ENCODE measurements around the gene CYTH3. TPM values are rescaled to one million over a fixed set of nuclear protein-coding genes. Genes with fewer than 3 reads are reported as not detected.
"Not testable (repeated sequence)": the region's sequence is repeated elsewhere in the genome, so short reads cannot be mapped to it uniquely, and the experiment has no call there.

The CYTH3 gene
- total RNA-seq, 2 experiments from 2014 or later: 1.6 to 2.0 TPM

DNA sequence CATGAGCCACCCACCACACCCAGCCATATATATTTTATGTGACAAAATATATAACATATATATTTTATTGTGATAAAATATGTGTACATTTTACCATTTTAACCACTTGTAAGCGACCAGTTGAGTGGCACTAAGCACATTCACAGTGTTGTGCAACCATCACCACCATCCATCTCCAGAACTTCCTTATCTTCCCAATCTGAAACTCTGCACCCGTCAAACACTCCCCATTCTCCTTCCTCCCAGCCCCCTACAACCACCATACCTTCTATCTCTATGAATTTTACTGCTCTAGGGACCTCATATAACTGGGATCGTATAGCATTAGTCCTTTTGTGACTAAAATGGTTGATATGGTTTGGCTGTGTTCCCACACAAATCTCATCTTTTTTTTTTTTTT, 20.8 kb upstream of the CYTH3 start:
- peaks cover 1% of the 10 kb centered on the region for H3K27me3 Mint-ChIP-seq
- intact Hi-C loops (cut with micrococcal nuclease): no loop called here
- peaks cover 4% of the 10 kb centered on the region for H3K4me1 Mint-ChIP-seq (ENCODE audit: low read depth)
- POLR2A ChIA-PET: no interaction called here
- H3K4me3 Mint-ChIP-seq: no peak overlapping the region
- CTCF ChIA-PET: no interaction called here
- H3K36me3 Mint-ChIP-seq: no peaks in the 10 kb centered on the region
- H3K27ac Mint-ChIP-seq: no peak overlapping the region
- no peak for DNase-seq
- no peaks in the 10 kb centered on the region for H3K9me3 Mint-ChIP-seq

DNA sequence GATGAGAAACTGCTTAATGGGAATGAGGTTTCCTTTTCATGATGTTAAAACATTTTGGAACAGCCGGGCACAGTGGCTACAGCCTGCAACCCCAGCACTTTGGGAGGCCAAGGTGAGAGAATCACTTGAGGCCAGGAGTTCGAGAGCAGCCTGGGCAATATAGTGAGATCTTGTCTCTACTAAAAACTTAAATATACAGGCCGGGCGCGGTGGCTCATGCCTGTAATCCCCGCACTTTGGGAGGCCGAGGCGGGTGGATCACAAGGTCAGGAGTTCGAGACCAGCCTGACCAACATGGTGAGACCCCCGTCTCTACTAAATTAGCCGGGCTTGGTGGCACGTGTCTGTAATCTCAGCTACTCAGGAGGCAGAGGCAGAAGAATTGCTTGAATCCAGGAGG, 19.5 kb upstream of the CYTH3 start:
- H3K9me3 Mint-ChIP-seq; POLR2A ChIA-PET; DNase-seq; H3K36me3 Mint-ChIP-seq; H3K27me3 Mint-ChIP-seq; H3K4me1 Mint-ChIP-seq (ENCODE audit: low read depth); H3K4me3 Mint-ChIP-seq; intact Hi-C loops (cut with micrococcal nuclease); H3K27ac Mint-ChIP-seq: not testable (repeated sequence)
- CTCF ChIA-PET: interaction anchor here (0.5 kb wide), 1 partner anchor 11 kb away, joined by 6 read pairs; no protein-coding TSS in a partner anchor

DNA sequence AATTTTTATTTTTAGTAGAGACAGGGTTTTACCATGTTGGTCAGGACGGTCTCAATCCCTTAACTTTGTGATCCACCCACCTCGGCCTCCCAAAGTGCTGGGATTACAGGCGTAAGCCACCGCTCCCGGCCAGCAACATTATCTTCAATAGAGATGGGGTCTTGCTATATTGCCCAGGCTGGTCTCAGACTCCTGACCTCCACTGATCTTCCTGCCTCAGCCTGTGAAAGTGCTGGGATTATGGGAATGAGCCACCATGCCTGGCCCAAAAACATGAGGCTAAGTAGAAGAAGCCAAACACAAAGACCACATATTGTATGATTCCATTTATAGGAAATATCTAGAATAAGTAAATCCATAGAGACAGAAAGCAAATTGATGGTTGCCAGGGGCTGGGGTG, 19.1 kb upstream of the CYTH3 start:
- Mint-ChIP-seq H3K27ac (no peak overlapping the region), H3K36me3 (no peaks in the 10 kb centered on the region), H3K9me3 (no peaks in the 10 kb centered on the region), H3K4me3 (no peak overlapping the region), H3K4me1 (ENCODE audit: low read depth) (peaks cover 4% of the 10 kb centered on the region), H3K27me3 (peaks cover 1% of the 10 kb centered on the region)
- intact Hi-C loops (cut with micrococcal nuclease): no loop called here
- POLR2A ChIA-PET: no interaction called here
- no peak for DNase-seq
- CTCF ChIA-PET: interaction anchor here (0.5 kb wide), 1 partner anchor 10 kb away, joined by 6 read pairs; no protein-coding TSS in a partner anchor

DNA sequence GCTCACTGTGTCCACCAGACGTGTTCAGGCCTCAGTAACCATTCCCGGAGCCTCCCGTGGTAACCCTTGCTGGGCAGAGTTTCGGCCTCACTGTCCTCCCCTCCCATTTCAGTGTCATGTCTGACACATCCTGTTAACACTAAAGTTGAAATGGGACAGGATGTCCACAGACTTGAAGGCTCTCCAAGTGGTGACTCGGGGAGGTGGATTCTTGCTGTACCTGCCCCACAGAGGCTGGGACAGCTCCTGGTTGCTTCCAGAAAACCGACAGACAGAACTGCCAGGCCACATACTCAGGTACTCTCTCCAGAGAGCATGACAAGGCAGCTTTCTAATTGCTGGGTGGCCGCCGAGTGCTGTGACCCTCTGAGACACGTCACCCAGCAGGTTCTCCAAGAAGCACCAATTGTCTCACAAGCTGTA, 17.9 kb upstream of the CYTH3 start:
- ChIA-PET POLR2A (no interaction called here), CTCF (no interaction called here)
- Mint-ChIP-seq H3K4me1 (ENCODE audit: low read depth) (peaks cover 4% of the 10 kb centered on the region), H3K9me3 (no peaks in the 10 kb centered on the region), H3K27ac (no peak overlapping the region), H3K4me3 (no peak overlapping the region), H3K36me3 (no peaks in the 10 kb centered on the region), H3K27me3 (peaks cover 1% of the 10 kb centered on the region)
- no peak for DNase-seq
- intact Hi-C loops (cut with micrococcal nuclease): no loop called here

DNA sequence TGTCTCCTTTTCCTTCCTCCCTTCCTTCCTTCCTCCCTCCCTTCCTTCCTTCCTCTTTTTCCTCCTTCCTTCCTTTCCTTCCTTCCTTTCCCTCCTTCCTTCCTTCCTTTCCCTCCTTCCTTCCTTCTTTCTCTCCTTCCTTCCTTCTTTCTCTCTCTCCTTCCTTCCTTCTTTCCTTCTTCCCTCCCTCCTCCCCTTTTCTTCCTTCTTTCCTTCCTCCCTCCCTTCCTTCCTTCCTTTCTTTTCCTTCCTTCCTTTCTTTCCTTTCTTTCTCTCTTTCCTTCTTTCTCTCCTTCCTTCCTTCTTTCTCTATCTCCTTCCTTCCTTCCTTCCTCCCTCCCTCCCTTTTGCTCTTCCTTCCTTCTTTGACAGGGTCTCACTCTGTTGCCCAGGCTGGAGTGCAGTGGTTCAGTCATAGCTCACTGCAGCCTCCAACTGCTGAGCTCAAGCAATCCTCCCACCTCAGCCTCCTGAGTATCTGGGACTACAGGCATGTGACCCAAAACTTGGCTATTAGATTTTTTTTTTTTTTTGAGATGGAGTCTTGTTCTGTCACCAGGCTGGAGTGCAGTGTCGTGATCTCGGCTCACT, 15.9 kb upstream of the CYTH3 start:
- CTCF ChIA-PET: no interaction called here
- intact Hi-C loops (cut with micrococcal nuclease): no loop called here
- POLR2A ChIA-PET: no interaction called here

DNA sequence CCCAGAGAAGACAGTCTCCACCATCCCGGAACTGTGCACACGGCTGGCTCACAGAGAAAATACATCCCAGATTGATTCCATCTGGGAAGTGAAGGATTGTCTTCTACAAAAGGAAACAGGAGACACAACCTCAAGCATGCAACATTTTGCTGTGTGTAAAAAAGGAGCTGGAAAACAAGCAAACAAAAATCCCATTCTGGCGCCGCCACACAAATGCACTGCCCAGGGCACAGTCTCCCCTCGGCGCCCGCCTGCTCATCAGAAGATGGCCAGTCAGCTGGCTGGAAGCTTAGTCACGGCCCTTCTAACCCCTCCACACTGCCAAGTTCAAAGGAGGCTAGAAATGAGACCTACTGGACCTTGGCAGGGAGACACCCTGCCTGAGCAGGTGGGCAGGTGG, 14.1 kb upstream of the CYTH3 start:
- H3K27ac Mint-ChIP-seq: no peak overlapping the region
- H3K36me3 Mint-ChIP-seq: no peaks in the 10 kb centered on the region
- no peak overlapping the region for H3K4me3 Mint-ChIP-seq
- no peaks in the 10 kb centered on the region for H3K27me3 Mint-ChIP-seq
- POLR2A ChIA-PET: interaction anchor here (0.6 kb wide), 1 partner anchor 64 kb away, joined by 3 read pairs; no protein-coding TSS in a partner anchor
- intact Hi-C loops (cut with micrococcal nuclease): no loop called here
- no peak for DNase-seq
- H3K9me3 Mint-ChIP-seq: no peaks in the 10 kb centered on the region
- no peaks in the 10 kb centered on the region for H3K4me1 Mint-ChIP-seq (ENCODE audit: low read depth)
- CTCF ChIA-PET: no interaction called here

More for the DNA sequence above, 15.9 kb upstream of the CYTH3 start:
- Mint-ChIP-seq H3K27me3 (no peaks in the 10 kb centered on the region), H3K4me3 (no peak overlapping the region), H3K36me3 (no peaks in the 10 kb centered on the region), H3K4me1 (ENCODE audit: low read depth) (no peaks in the 10 kb centered on the region), H3K9me3 (no peaks in the 10 kb centered on the region), H3K27ac (no peak overlapping the region)
- DNase-seq: no peak

DNA sequence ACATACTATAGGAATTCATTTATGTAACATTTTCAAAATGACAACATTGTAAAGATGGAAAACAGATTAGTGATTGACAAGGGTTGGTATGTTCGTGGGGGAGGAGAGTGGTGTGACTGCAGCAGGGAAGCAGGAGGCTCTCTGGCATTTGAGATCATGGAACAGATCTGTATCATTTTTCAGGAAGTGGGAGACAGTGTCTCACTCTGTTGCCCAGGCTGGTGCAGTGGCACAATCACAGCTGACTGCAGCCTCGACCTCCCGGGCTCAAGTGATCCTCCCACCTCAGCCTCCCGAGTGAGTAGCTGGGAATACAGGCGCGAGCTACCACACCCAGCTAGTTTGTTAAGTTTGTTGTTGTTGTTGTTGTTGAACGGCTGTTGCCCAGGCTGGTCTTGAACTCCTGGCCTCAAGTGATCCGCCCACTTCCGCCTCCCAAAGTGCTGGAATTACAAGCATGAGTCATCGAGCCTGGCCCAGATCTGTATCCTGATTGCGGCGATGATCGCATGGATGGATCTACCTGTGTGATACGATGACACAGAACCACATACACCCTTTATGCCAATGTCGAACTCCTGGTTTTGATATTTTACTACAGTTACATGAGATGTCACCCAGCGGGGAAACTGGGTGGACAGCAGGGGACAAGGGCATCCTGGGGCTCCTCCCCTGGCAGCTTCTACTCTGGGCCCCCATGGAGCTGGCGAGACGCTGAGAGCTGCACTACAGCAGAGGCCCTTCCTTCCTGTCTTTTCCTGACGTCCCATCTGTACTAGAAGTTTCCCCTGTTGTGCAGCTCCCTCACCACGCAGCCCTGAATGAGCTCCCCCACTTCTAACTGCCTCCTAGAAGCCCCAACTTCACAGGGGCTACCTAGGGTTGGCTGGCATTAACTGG, 12.3 kb upstream of the CYTH3 start:
- no peak overlapping the region for H3K4me3 Mint-ChIP-seq
- H3K27me3 Mint-ChIP-seq: no peaks in the 10 kb centered on the region
- ChIA-PET POLR2A (no interaction called here), CTCF (no interaction called here)
- no peaks in the 10 kb centered on the region for H3K4me1 Mint-ChIP-seq (ENCODE audit: low read depth)
- no peaks in the 10 kb centered on the region for H3K36me3 Mint-ChIP-seq
- intact Hi-C loops (cut with micrococcal nuclease): no loop called here
- no peaks in the 10 kb centered on the region for H3K9me3 Mint-ChIP-seq
- no peak for DNase-seq
- H3K27ac Mint-ChIP-seq: no peak overlapping the region

DNA sequence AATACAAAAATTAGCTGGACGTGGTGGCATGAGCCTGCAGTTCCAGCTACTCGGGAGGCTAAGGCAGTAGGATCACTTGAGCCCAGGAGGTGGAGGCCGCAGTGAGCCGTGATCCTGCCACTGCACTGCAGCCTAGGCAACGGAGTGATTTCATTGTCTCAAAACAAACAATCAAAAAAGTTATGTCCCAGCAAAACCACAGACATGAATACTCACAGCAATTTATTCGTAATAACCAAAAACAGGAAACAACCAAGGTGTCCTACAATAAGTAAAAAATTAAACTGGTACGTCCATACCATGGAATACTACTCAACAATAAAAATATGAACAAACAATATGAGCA, 11.6 kb upstream of the CYTH3 start:
- ChIA-PET POLR2A (no interaction called here), CTCF (no interaction called here)
- no peak for DNase-seq
- Mint-ChIP-seq H3K4me3 (no peak overlapping the region), H3K4me1 (ENCODE audit: low read depth) (no peaks in the 10 kb centered on the region), H3K36me3 (no peaks in the 10 kb centered on the region), H3K27ac (no peak overlapping the region), H3K9me3 (no peaks in the 10 kb centered on the region), H3K27me3 (no peaks in the 10 kb centered on the region)
- intact Hi-C loops (cut with micrococcal nuclease): no loop called here

DNA sequence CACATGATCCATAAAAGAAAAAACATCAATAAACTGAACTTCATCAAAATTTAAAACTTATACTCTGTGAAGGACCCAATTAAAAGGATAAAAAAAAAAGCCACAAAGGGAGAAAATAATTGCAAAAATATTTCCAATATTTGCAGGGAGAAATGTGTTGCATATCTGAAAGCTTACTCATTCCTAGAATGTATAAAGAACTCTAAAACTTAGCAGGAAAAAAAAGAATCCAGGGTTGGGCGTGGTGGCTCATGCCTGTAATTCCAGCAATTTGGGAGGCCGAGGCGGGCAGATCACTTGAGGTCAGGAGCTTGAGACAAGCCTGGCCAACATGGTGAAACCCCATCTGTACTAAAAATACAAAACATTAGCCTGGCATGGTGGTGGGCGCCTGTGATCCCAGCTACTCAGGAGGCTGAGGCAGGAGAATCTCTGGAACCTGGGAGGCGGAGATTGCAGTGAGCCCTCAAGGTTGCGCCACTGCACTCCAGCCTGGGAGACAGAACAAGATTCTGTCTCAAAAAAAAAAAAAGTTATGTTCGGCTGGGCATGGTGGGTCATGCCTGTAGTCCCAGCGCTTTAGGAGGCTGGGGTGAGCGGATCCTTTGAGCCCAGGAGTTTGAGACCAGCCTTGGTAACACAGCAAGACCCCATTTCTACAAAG, 11.1 kb upstream of the CYTH3 start:
- H3K36me3 Mint-ChIP-seq; H3K4me1 Mint-ChIP-seq (ENCODE audit: low read depth); POLR2A ChIA-PET; H3K27me3 Mint-ChIP-seq; intact Hi-C loops (cut with micrococcal nuclease); DNase-seq; H3K4me3 Mint-ChIP-seq; H3K9me3 Mint-ChIP-seq; CTCF ChIA-PET; H3K27ac Mint-ChIP-seq: not testable (repeated sequence)

DNA sequence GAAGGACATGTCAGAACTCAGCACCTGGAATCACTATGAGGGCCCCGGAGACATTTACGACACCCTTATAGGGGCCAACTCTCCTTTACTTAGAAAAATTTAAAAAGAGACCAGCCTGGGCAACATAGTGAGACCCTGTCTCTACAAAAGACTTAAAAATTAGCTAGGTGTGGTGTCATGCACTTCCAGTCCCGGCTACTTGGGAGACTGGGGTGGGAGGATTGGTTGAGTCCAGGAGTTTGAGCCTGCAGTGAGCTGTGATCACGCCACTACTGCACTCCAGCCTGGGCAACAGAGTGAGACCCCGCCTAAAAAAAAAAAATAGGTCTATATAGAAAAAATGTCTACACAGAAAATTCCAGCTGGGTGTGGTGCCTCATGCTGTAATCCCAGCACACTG, 7.5 kb upstream of the CYTH3 start:
- CTCF ChIA-PET: no interaction called here
- intact Hi-C loops (cut with micrococcal nuclease): no loop called here
- POLR2A ChIA-PET: interaction anchor here (0.6 to 0.7 kb wide), 2 partner anchors 116 to 179 kb away, joined by 3 to 4 read pairs; no protein-coding TSS in a partner anchor
- H3K36me3 Mint-ChIP-seq: no peaks in the 10 kb centered on the region
- no peak overlapping the region for H3K4me3 Mint-ChIP-seq
- DNase-seq: no peak
- no peaks in the 10 kb centered on the region for H3K9me3 Mint-ChIP-seq
- H3K4me1 Mint-ChIP-seq (ENCODE audit: low read depth): no peaks in the 10 kb centered on the region
- no peak overlapping the region for H3K27ac Mint-ChIP-seq
- no peaks in the 10 kb centered on the region for H3K27me3 Mint-ChIP-seq

DNA sequence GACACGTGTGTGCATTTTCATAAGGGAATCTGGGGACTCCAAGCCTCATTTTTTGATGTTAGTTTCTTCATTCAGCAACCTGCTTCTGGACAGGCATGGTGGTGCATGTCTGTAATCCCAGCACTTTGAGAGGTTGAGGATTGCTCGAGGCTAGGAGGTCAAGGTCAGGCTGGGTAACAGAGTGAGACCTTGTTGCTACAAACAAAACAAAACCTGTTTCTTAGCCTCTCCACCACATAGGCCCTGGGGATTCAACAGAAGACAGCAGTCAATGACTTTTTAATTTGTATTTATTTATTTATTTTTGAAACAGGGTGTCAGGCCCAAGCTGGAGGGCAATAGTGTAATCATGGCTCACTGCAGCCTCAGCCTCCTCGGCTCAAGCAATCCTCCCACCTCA, 6.9 kb upstream of the CYTH3 start:
- CTCF ChIA-PET: no interaction called here
- DNase-seq: no peak
- POLR2A ChIA-PET: no interaction called here
- no peaks in the 10 kb centered on the region for H3K36me3 Mint-ChIP-seq
- no peaks in the 10 kb centered on the region for H3K9me3 Mint-ChIP-seq
- H3K4me1 Mint-ChIP-seq (ENCODE audit: low read depth): no peaks in the 10 kb centered on the region
- H3K4me3 Mint-ChIP-seq: no peak overlapping the region
- H3K27me3 Mint-ChIP-seq: no peaks in the 10 kb centered on the region
- intact Hi-C loops (cut with micrococcal nuclease): no loop called here
- no peak overlapping the region for H3K27ac Mint-ChIP-seq

DNA sequence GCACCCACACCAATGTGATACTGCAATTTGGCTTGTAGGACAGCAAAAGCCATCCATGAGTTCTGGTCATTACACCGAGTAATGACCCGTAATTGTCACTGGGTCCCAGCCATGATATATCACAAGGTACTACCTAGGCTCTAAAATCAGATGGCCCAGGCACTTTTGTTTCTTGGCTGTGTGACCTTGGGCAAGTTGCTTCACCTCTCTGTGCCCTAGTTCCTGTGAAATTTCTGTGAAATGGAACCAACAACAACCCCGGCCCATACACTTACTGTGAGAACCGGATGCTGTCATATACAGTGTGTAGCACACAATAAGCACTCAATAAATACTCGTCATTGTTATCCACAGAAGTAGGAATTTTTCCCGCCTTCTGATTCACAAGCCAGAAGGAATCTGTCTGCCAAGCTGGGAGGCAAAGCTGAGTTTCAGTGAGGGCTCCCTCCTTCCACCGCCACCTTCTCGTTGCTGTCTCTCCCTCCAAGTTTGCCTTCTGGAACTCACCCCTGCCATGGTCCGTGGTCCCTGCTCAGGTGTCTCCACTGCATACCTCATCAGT, 6.4 kb upstream of the CYTH3 start:
- H3K4me3 Mint-ChIP-seq: no peak overlapping the region
- no peaks in the 10 kb centered on the region for H3K9me3 Mint-ChIP-seq
- H3K27ac Mint-ChIP-seq: no peak overlapping the region
- ChIA-PET CTCF (no interaction called here), POLR2A (no interaction called here)
- H3K4me1 Mint-ChIP-seq (ENCODE audit: low read depth): no peaks in the 10 kb centered on the region
- intact Hi-C loops (cut with micrococcal nuclease): no loop called here
- no peaks in the 10 kb centered on the region for H3K27me3 Mint-ChIP-seq
- no peak for DNase-seq
- H3K36me3 Mint-ChIP-seq: no peaks in the 10 kb centered on the region
